IPS DF 6.9 (cell line): ENCODE results near the gene POMGNT1.

Source experiments
- DNase-seq: peaks from one replicate; pipeline ENCODE4 v3.0.0-alpha.2; 2013; ENCODE audit warnings: low read depth, low spot score
- H3K27ac ChIP-seq: one replicate; pipeline ENCODE4 v1.5.1; 2013; ENCODE audit warnings: low read length, control low read depth
- H3K27me3 ChIP-seq: 2 replicates; pipeline ENCODE4 v1.6.1; 2013; ENCODE audit warnings: mild to moderate bottlenecking, low read length; ENCODE audit not compliant: control insufficient read depth, insufficient read depth
- H3K36me3 ChIP-seq: 2 replicates; pipeline ENCODE4 v1.6.1; 2013; ENCODE audit warnings: low read length; ENCODE audit not compliant: control insufficient read depth, insufficient read depth
- H3K4me1 ChIP-seq: 2 replicates; pipeline ENCODE4 v1.6.1; 2013; ENCODE audit warnings: low read length; ENCODE audit not compliant: control insufficient read depth, insufficient read depth
- H3K4me3 ChIP-seq: 2 replicates; pipeline ENCODE4 v1.5.1; 2013; ENCODE audit warnings: mild to moderate bottlenecking, low read length
- H3K9me3 ChIP-seq: 2 replicates; pipeline ENCODE4 v1.6.1; 2013; ENCODE audit warnings: low read length, inconsistent platforms; ENCODE audit not compliant: control insufficient read depth, insufficient read depth
- WGBS: extraction: QIAGEN DNeasy Blood & Tissue Kit; methylation state at CpG from one replicate; pipeline ENCODE4 v1.1.7; 2013; ENCODE audit warnings: mixed read lengths, missing lambda C conversion rate; ENCODE audit not compliant: insufficient read length, insufficient coverage; 5-methylcytosine and 5-hydroxymethylcytosine counted together

Gene POMGNT1

DNA sequence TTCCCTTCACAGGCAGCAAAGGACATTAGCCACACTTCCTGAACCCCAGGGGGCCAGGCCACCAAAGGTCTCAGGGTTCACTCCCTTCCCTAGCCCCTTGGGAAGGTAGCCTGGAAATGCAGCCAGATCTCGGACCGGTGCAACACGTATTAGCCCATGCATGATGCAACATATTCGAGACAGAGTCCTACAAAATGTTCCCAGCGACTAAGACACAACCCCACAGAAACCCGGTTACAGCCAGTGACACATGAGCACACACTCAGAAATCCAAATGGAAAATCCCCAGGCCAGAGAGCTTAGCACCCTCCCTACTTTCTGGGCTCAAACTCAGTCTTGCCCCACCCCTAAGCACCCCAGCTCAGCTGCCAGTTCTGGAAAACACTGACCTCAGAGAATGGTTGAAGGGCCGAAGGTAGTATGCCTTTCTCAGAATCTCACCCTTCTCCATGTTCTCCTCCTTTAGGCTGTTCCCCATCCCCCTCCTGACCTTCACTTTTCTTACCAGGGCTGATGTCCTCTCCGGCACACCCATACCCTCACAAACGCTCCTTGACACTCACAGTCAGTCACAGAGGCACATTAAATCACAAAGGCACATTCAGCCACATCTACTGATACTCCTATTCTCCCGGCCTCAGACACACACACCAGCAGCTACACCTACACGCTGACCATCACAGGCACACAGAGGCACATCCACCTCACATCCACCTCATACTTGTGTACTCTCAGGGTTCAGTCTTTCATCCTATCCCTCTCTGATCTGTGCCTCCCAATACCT lies 23.6 kb downstream of the POMGNT1 start, which contains the start of gene TSPAN1:
Gene TSPAN1, plus strand, starts transcription at position 640 of the 784 bp plus-strand sequence. CDS start 6,021 bp downstream, outside the sequence.
- no CpG with 5 or more reads among the region's 11 CpGs for WGBS
- H3K36me3 ChIP-seq = no peaks in the 10 kb centered on the region
- H3K27ac ChIP-seq = no peak within 1 kb of the TSS
- H3K4me1 ChIP-seq = peaks cover 1% of the 10 kb centered on the region
- H3K27me3 ChIP-seq = no peaks in the 10 kb centered on the region
- no peaks in the 10 kb centered on the region for H3K9me3 ChIP-seq
- no peak within 1 kb of the TSS for H3K4me3 ChIP-seq
- DNase-seq = no peak

- Histone ChIP-seq H3K36me3 (no peaks in the 10 kb centered on the region), H3K27me3 (no peaks in the 10 kb centered on the region), H3K4me1 (peaks cover 1% of the 10 kb centered on the region), H3K9me3 (no peaks in the 10 kb centered on the region), H3K4me3 (no peak overlapping the region), H3K27ac (no peak overlapping the region)
- WGBS = no CpG with 5 or more reads among the region's 4 CpGs
- DNase-seq = no peak
Observed at GRCh38 chr1:46173361-46173856, 24.8 kb downstream of the POMGNT1 start.

- H3K4me1 ChIP-seq = peaks cover 1% of the 10 kb centered on the region
- H3K4me3 ChIP-seq = no peak overlapping the region
- H3K36me3 ChIP-seq = no peaks in the 10 kb centered on the region
- no peak for DNase-seq
- WGBS = no CpG with 5 or more reads among the region's 4 CpGs
- H3K27ac ChIP-seq = no peak overlapping the region
- H3K27me3 ChIP-seq = no peaks in the 10 kb centered on the region
- no peaks in the 10 kb centered on the region for H3K9me3 ChIP-seq
Observed at GRCh38 chr1:46172321-46172720, 25.9 kb downstream of the POMGNT1 start.

DNA sequence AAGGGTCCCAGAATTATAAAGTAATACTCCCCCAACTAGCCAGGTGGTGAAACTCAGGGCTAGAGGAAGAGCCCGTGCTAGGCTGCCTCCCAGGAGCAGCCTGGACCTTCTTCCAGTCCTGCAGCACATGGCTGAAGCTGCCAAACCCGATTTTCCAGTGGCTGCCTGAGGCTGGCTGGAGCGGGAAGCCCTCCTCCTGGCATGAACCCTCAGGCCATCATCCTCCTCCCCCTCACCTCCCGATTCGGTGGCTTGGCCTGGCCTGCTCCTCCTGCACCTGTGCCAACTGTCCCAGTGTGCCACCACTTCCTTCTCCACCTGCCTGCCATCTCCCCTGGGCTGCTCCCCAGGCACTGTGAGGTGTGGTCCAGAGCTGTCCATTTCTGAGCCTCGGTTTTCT lies 26.4 kb downstream of the POMGNT1 start:
- Histone ChIP-seq H3K27me3 (no peaks in the 10 kb centered on the region), H3K27ac (no peak overlapping the region), H3K9me3 (no peaks in the 10 kb centered on the region), H3K36me3 (no peaks in the 10 kb centered on the region), H3K4me1 (peaks cover 1% of the 10 kb centered on the region), H3K4me3 (no peak overlapping the region)
- DNase-seq = no peak
- WGBS = no CpG with 5 or more reads among the region's 6 CpGs

GRCh38 chr1:46171351-46171750 lies 26.9 kb downstream of the POMGNT1 start:
- Histone ChIP-seq H3K36me3 (no peaks in the 10 kb centered on the region), H3K4me1 (peaks cover 4% of the 10 kb centered on the region), H3K4me3 (no peak overlapping the region), H3K27me3 (no peaks in the 10 kb centered on the region; the same call in 1 of the 2 replicates), H3K9me3 (no peaks in the 10 kb centered on the region), H3K27ac (no peak overlapping the region)
- DNase-seq = no peak
- WGBS = no CpG with 5 or more reads among the region's 8 CpGs

GRCh38 chr1:46169811-46170454 lies 28.3 kb downstream of the POMGNT1 start:
- DNase-seq = no peak
- Histone ChIP-seq H3K4me1 (peaks cover 4% of the 10 kb centered on the region), H3K36me3 (no peaks in the 10 kb centered on the region), H3K27ac (no peak overlapping the region), H3K4me3 (no peak overlapping the region), H3K9me3 (no peaks in the 10 kb centered on the region), H3K27me3 (no peaks in the 10 kb centered on the region; the same call in 1 of the 2 replicates)
- WGBS = no CpG with 5 or more reads among the region's 3 CpGs

DNA sequence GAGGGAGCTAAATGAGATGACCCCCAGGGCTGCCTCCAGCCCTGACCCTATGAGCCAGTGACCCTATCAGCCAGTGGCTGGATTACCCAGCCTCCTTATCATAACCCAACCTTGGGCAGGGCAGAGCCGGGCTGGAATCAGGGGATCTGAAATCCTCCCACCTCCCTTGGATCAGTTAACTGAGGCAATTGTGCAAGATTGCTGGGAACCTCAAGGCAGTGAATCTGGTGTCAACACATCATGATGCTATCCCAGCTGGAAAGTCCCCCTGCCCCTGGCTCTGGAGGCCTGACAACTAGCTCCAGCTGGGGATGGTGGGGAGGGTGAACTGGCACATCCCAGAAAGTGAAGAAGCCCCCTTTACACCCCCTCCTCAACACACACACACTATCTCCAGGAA lies 29.8 kb downstream of the POMGNT1 start:
- no peak overlapping the region for H3K27ac ChIP-seq
- no CpG with 5 or more reads among the region's 1 CpG for WGBS
- no peaks in the 10 kb centered on the region for H3K9me3 ChIP-seq
- H3K36me3 ChIP-seq = no peaks in the 10 kb centered on the region
- H3K27me3 ChIP-seq = no peaks in the 10 kb centered on the region; the same call in 1 of the 2 replicates
- H3K4me3 ChIP-seq = no peak overlapping the region
- no peak for DNase-seq
- H3K4me1 ChIP-seq = peaks cover 4% of the 10 kb centered on the region

DNA sequence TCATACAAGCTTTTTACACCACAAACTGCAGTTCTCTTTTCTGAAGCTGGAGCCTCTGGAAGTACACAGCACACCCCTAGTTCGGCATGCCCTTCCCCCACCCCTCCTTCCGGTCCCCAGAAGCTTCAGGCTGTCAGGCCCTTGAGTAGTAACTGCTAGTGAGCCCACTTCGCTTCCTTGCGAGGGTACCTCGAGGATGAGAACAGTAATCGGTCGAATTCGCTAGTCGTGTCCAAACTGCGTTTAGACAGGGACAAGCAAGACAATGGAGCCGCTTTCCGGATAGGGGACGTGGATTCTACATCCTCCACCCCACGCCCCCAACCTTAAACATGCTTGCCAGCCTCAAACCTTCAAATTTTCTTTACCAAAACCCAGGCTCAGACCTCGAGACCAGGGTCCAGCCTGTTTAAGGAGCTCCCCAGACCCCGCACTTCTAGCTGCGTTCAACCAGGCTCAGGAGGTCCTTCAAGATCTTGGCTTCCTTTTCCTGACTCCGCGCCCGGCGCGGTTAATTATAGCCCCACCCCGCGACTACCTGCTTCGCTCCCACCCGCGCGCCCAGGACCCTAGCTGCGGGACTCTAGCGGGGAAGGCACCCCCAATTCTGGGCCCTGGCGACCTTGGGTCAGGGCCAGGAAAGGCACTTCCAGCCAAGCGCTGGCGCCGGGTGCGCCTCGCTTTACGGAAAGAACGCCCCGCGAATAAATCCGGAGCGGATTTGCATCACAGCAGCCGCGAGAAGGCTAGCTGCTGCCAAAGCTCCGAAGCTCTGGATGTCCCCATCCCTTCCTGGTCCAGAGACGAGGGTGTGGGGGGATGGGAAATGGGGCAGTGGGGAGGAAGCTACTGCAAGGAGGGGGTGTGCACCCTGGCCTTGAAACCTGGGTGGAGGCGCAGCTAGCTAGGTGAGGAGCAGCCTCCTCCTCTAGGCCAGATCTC lies 31.4 kb downstream of the POMGNT1 start:
- H3K4me1 ChIP-seq = peaks cover 3% of the 10 kb centered on the region; the same call in 1 of the 2 replicates
- DNase-seq = no peak
- no peaks in the 10 kb centered on the region; the same call in 1 of the 2 replicates for H3K27me3 ChIP-seq
- WGBS = no CpG with 5 or more reads among the region's 47 CpGs
- no peaks in the 10 kb centered on the region for H3K36me3 ChIP-seq
- no peak overlapping the region for H3K4me3 ChIP-seq
- no peaks in the 10 kb centered on the region for H3K9me3 ChIP-seq
- H3K27ac ChIP-seq = no peak overlapping the region

GRCh38 chr1:46160212-46160611 lies 38.0 kb downstream of the POMGNT1 start:
- no peaks in the 10 kb centered on the region for H3K27me3 ChIP-seq
- H3K4me1 ChIP-seq = no peaks in the 10 kb centered on the region
- no CpG with 5 or more reads among the region's 1 CpG for WGBS
- H3K27ac ChIP-seq = no peak overlapping the region
- H3K36me3 ChIP-seq = no peaks in the 10 kb centered on the region
- H3K4me3 ChIP-seq = no peak overlapping the region
- no peaks in the 10 kb centered on the region for H3K9me3 ChIP-seq
- DNase-seq = no peak

DNA sequence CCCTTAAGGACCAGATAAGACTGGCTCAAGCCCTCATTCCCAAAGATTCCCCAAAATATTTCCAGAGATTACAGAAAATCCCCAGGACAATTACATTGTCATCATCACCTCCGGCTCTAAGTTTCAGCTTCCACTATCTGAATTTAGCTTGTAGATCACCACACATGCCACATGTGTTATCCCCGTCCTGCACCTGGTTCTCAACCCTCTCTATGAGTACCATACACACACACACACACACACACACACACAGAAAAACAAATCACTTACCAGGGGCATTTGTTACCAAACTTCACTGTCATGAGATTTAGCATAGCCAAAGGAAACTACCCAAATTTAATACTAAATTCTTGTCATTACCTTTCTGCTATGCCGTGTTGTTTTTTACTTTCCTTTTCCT lies 38.7 kb downstream of the POMGNT1 start:
- Histone ChIP-seq H3K27me3 (no peaks in the 10 kb centered on the region), H3K36me3 (no peaks in the 10 kb centered on the region), H3K9me3 (no peaks in the 10 kb centered on the region), H3K27ac (no peak overlapping the region), H3K4me3 (no peak overlapping the region), H3K4me1 (no peaks in the 10 kb centered on the region)
- DNase-seq = no peak
- WGBS = no CpG with 5 or more reads among the region's 3 CpGs
